Kidney (tissue), 14 donors: ENCODE data around the gene GRAMD4. TPM values are rescaled to one million over a fixed set of nuclear protein-coding genes. Genes with fewer than 3 reads are reported as not detected.
A peak's percentile ranks its signal among the peaks of the same experiment; 100 is the strongest.

Experiments used
- DNase-seq, 5 donors: peaks; one replicate each; pipeline ENCODE4 v3.0.0-alpha.2; 2013 to 2020
- FAIRE-seq: peaks from 2 replicates; lab custom pipeline; 2012; peaks lifted over from hg19 to GRCh38; lab: Jason Lieb, UNC
- H3K27ac ChIP-seq, 2 donors: one replicate each; pipeline ENCODE4 v1.7.0; 2013; ENCODE audit warnings: low read depth in 2 of 2, low read length in 2 of 2, inconsistent platforms in 1 of 2
- H3K27me3 ChIP-seq: one replicate; pipeline ENCODE4 v1.7.1; 2013; ENCODE audit warnings: low read length, inconsistent platforms; ENCODE audit not compliant: control insufficient read depth, insufficient read depth
- H3K36me3 ChIP-seq, 3 donors: one replicate each; pipeline versions ENCODE4 v1.7.0 to v1.7.1; 2013; ENCODE audit warnings: low read length in 3 of 3, control low read depth in 1 of 3, inconsistent platforms in 1 of 3; ENCODE audit not compliant: insufficient read depth in 3 of 3, control insufficient read depth in 2 of 3
- H3K4me1 ChIP-seq, 3 donors: one replicate each; pipeline versions ENCODE4 v1.7.0 to v1.7.1; 2013; ENCODE audit warnings: low read length in 3 of 3, inconsistent platforms in 1 of 3, low read depth in 1 of 3; ENCODE audit not compliant: control insufficient read depth in 2 of 3, insufficient read depth in 2 of 3
- H3K4me3 ChIP-seq, 3 donors: one replicate each; pipeline versions ENCODE4 v1.7.0 to v1.8.1; 2013; ENCODE audit warnings: low read length in 3 of 3, control low read depth in 1 of 3, inconsistent platforms in 1 of 3
- H3K9ac ChIP-seq, 3 donors: one replicate each; pipeline versions ENCODE4 v1.7.0 to v1.7.1; 2013; ENCODE audit warnings: low read length in 3 of 3, control low read depth in 1 of 3, inconsistent platforms in 1 of 3
- H3K9me3 ChIP-seq, 3 donors: one replicate each; pipeline versions ENCODE4 v1.7.0 to v1.7.1; 2013; ENCODE audit warnings: low read length in 3 of 3, control low read depth in 1 of 3, inconsistent platforms in 1 of 3; ENCODE audit not compliant: control insufficient read depth in 2 of 3, insufficient read depth in 1 of 3
- intact Hi-C: fragments of 100-400 bp; cut with DNase I; formaldehyde crosslinking; loops from one replicate; pipeline ENCODE4 v1.11.1; 2022
- polyA plus RNA-seq: library from polyadenylated mRNA; stranded (reverse); fragments of 350-450 nt; fragmentation: Illumina TruSeq; extraction: RNeasy Lipid Tissue Mini Kit (QIAGEN cat#74804); gene quantifications from one replicate; pipeline ENCODE4 v1.2.3, GENCODE V29; 2014; ENCODE audit warnings: low read depth, low replicate concordance; ENCODE audit not compliant: insufficient read depth
- total RNA-seq: library from RNA; stranded (reverse); fragmentation: NEBNext Ultra II Directional; extraction: Animal tissue kit (Norgen Biotek cat#: 25700); gene quantifications from one replicate; pipeline ENCODE4 v1.2.1, GENCODE V29; 2021
- TF ChIP-seq, protein P1 (sequence below): IDR thresholded peaks from 3 replicates; pipeline ENCODE4 v1.5.1; 2012; ENCODE audit warnings: mild to moderate bottlenecking, moderate library complexity, borderline replicate concordance; ENCODE audit not compliant: insufficient read depth; ENCODE audit errors: extremely low read depth
- donor health status: control.
- donor health status: control.
- donor health status: control.
- donor health status: control.
- donor health status: control.
- donor health status: DM: yes; HTN: yes; CAD: no.
- donor health status: Normal renal cell carcinoma (clear cell type).

The GRAMD4 gene
- total and polyA plus RNA-seq, 2 donors from 2014 or later = 12.1 to 58.2 TPM

GRCh38 chr22:46585340-46586122 lies 34.7 kb upstream of the GRAMD4 start:
- no peak for FAIRE-seq

GRCh38 chr22:46586123-46586519 lies 34.1 kb upstream of the GRAMD4 start:
- no peak overlapping the region for H3K27ac ChIP-seq
- DNase-seq (peak in 3 of 5 donors; percentile 60 to 73 (median 63)), FAIRE-seq (no peak)
- no peak overlapping the region for H3K9ac ChIP-seq
- no peaks in the 10 kb centered on the region for H3K36me3 ChIP-seq
- no peaks in the 10 kb centered on the region for H3K9me3 ChIP-seq
- no peak overlapping the region for H3K4me3 ChIP-seq
- peaks cover 0 to 22% (median 9%) of the 10 kb centered on the region in 3 donors for H3K4me1 ChIP-seq
- TF ChIP-seq, protein P1, sequence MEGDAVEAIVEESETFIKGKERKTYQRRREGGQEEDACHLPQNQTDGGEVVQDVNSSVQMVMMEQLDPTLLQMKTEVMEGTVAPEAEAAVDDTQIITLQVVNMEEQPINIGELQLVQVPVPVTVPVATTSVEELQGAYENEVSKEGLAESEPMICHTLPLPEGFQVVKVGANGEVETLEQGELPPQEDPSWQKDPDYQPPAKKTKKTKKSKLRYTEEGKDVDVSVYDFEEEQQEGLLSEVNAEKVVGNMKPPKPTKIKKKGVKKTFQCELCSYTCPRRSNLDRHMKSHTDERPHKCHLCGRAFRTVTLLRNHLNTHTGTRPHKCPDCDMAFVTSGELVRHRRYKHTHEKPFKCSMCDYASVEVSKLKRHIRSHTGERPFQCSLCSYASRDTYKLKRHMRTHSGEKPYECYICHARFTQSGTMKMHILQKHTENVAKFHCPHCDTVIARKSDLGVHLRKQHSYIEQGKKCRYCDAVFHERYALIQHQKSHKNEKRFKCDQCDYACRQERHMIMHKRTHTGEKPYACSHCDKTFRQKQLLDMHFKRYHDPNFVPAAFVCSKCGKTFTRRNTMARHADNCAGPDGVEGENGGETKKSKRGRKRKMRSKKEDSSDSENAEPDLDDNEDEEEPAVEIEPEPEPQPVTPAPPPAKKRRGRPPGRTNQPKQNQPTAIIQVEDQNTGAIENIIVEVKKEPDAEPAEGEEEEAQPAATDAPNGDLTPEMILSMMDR = no peak
- H3K27me3 ChIP-seq = no peaks in the 10 kb centered on the region
- intact Hi-C loops = no loop called here

More at GRCh38 chr22:46585340-46586122, 34.7 kb upstream of the GRAMD4 start:
- TF ChIP-seq, protein P1 = no peak
- Histone ChIP-seq H3K4me3 (no peak overlapping the region), H3K9ac (no peak overlapping the region), H3K36me3 (no peaks in the 10 kb centered on the region), H3K27me3 (no peaks in the 10 kb centered on the region), H3K27ac (no peak overlapping the region), H3K4me1 (peaks cover 0 to 23% (median 11%) of the 10 kb centered on the region in 3 donors), H3K9me3 (no peaks in the 10 kb centered on the region)
- intact Hi-C loops = no loop called here
- DNase-seq = peak in 1 of 5 donors; percentile 55

GRCh38 chr22:46586531-46587011 lies 33.6 kb upstream of the GRAMD4 start:
- H3K4me1 ChIP-seq = peaks cover 0 to 17% (median 4%) of the 10 kb centered on the region in 3 donors

More at GRCh38 chr22:46586531-46587011, 33.6 kb upstream of the GRAMD4 start:
- FAIRE-seq = no peak
- Histone ChIP-seq H3K27ac (no peak overlapping the region), H3K27me3 (no peaks in the 10 kb centered on the region), H3K9me3 (no peaks in the 10 kb centered on the region), H3K4me3 (no peak overlapping the region), H3K9ac (no peak overlapping the region), H3K36me3 (no peaks in the 10 kb centered on the region)
- intact Hi-C loops = no loop called here
- peak in 1 of 5 donors; percentile 67 for DNase-seq
- TF ChIP-seq, protein P1 = no peak
